Panc1 (cell line): ENCODE data around the gene CNTN1. TPM values are rescaled to one million over a fixed set of nuclear protein-coding genes. Genes with fewer than 3 reads are reported as not detected.

ENCODE experiments used
- ATAC-seq: fragments of 200-7000 bp; cut with Tn5 transposase; 2 replicates; pipeline ENCODE4 v1.9.1; 2020; ENCODE audit warnings: mild to moderate bottlenecking, moderate library complexity
- BruUV-seq: library from RNA; stranded (reverse); fragments of 400-500 nt; replicated peaks from 2 replicates; lab custom pipeline; 2021; lab: Mats Ljungman, UMichigan
- CTCF ChIA-PET: fragments of 300-600 bp; sonication (Branson Sonifier 250); formaldehyde crosslinking; loops from one replicate; lab custom pipeline; 2022; ENCODE audit warnings: antibody characterized with exemption; lab: Charles Lee
- POLR2A ChIA-PET: fragments of 300-600 bp; sonication (Branson Sonifier 250); formaldehyde crosslinking; loops from one replicate; lab custom pipeline; 2022; ENCODE audit warnings: antibody characterized with exemption; lab: Charles Lee
- DNase-seq: peaks from one replicate; pipeline ENCODE4 v3.0.0-alpha.2; 2010; ENCODE audit warnings: low read depth, low spot score
- H3K27ac ChIP-seq: 2 replicates; pipeline ENCODE4 v1.5.1; 2011; ENCODE audit warnings: mild to moderate bottlenecking, low read length, inconsistent platforms
- H3K27me3 ChIP-seq: fragments of 200-500 bp; sonication (Bioruptor generic); 2 replicates; pipeline ENCODE4 v1.6.0; 2014; ENCODE audit warnings: low read length, inconsistent platforms; ENCODE audit not compliant: control insufficient read depth, insufficient read depth
- H3K36me3 ChIP-seq: fragments of 200-500 bp; sonication (Bioruptor generic); 2 replicates; pipeline ENCODE4 v1.5.1; 2014; ENCODE audit warnings: inconsistent platforms, mild to moderate bottlenecking, low read length, moderate library complexity; ENCODE audit not compliant: control insufficient read depth, insufficient read depth
- H3K4me1 ChIP-seq: 2 replicates; pipeline ENCODE4 v1.5.1; 2011; ENCODE audit warnings: inconsistent platforms, mild to moderate bottlenecking, low read length, moderate library complexity; ENCODE audit not compliant: control insufficient read depth, insufficient read depth
- H3K4me3 ChIP-seq, 2 experiments: 2 replicates each; pipeline ENCODE4 v1.5.1; 2011 to 2012; ENCODE audit warnings: low read depth in 2 of 2, low read length in 2 of 2, mild to moderate bottlenecking in 2 of 2, inconsistent platforms in 1 of 2, moderate library complexity in 1 of 2
- H3K9me3 ChIP-seq: fragments of 200-500 bp; sonication (Bioruptor generic); 2 replicates; pipeline ENCODE4 v1.5.1; 2014; ENCODE audit warnings: low read depth, mild to moderate bottlenecking, inconsistent platforms, low read length, moderate library complexity; ENCODE audit not compliant: control insufficient read depth, insufficient read depth
- CTCF ChIP-seq: fragments of 450-650 bp; IDR thresholded peaks from 2 replicates; pipeline ENCODE4 v1.5.1; 2017; ENCODE audit warnings: mild to moderate bottlenecking
- POLR2AphosphoS5 ChIP-seq: IDR thresholded peaks from 2 replicates; pipeline ENCODE4 v1.6.1; 2012; ENCODE audit warnings: mild to moderate bottlenecking, low read depth, low read length, moderate library complexity
- REST ChIP-seq, 2 experiments: IDR thresholded peaks; 2 replicates each; pipeline ENCODE4 v1.6.1; 2011 to 2012; ENCODE audit warnings: low read depth in 2 of 2, control low read depth in 1 of 2, low read length in 1 of 2, mild to moderate bottlenecking in 1 of 2, moderate library complexity in 1 of 2; ENCODE audit not compliant: insufficient read depth in 1 of 2
- SIN3A ChIP-seq: IDR thresholded peaks from 2 replicates; pipeline ENCODE4 v1.6.1; 2012; ENCODE audit warnings: low read depth, mild to moderate bottlenecking, low read length, moderate library complexity, borderline replicate concordance; ENCODE audit not compliant: insufficient read depth
- TCF7L2 ChIP-seq: IDR thresholded peaks from 2 replicates; pipeline ENCODE4 v1.6.1; 2011; ENCODE audit warnings: mild to moderate bottlenecking, low read depth, low read length, inconsistent platforms
- in situ Hi-C: cut with HindIII; loops from 2 replicates; pipeline ENCODE4 v1.10.0; 2016; ENCODE audit warnings: low sequenced_read_pairs, low pct_unique_long_range_greater_than_20kb
- intact Hi-C: fragments of 100-400 bp; cut with micrococcal nuclease; formaldehyde crosslinking; loops from one replicate; pipeline ENCODE4 v1.10.0; 2022; ENCODE audit not compliant: unreplicated experiment
- total RNA-seq: library from RNA; stranded (reverse); gene quantifications from one replicate; pipeline ENCODE4 v1.2.1, GENCODE V29; 2021; ENCODE audit not compliant: unreplicated experiment

CNTN1 gene
- total RNA-seq, 1 experiment from 2014 or later: not detected

GRCh38 chr12:40992674-40993073 lies 300.4 kb downstream of the CNTN1 start:
- no peak for DNase-seq
- Histone ChIP-seq H3K9me3 (no peaks in the 10 kb centered on the region), H3K4me3 (no peak overlapping the region), H3K27ac (no peak overlapping the region), H3K27me3 (no peaks in the 10 kb centered on the region), H3K36me3 (no peaks in the 10 kb centered on the region), H3K4me1 (no peaks in the 10 kb centered on the region)
- TF ChIP-seq TCF7L2: no peak
- no peak for TF ChIP-seq SIN3A
- no TSS peak for BruUV-seq
- in situ Hi-C loops: no loop called here
- intact Hi-C loops: no loop called here
- ChIA-PET CTCF (no interaction called here), POLR2A (no interaction called here)
- no peak for ATAC-seq

GRCh38 chr12:40993158-40993557 lies 300.9 kb downstream of the CNTN1 start:
- DNase-seq: no peak
- ATAC-seq: no peak
- Histone ChIP-seq H3K9me3 (no peaks in the 10 kb centered on the region), H3K27ac (no peak overlapping the region), H3K36me3 (no peaks in the 10 kb centered on the region), H3K4me1 (no peaks in the 10 kb centered on the region), H3K27me3 (no peaks in the 10 kb centered on the region), H3K4me3 (no peak overlapping the region)
- no TSS peak for BruUV-seq
- no peak for TF ChIP-seq REST (IDR thresholded peaks at IDR 0.05; ENCODE audit: insufficient read depth in 1 of 2, low read depth in 2 of 2, low read length in 1 of 2)
- TF ChIP-seq TCF7L2: no peak
- TF ChIP-seq CTCF: no peak
- no peak for TF ChIP-seq SIN3A
- no peak for TF ChIP-seq POLR2AphosphoS5
- CTCF ChIA-PET: no interaction called here
- POLR2A ChIA-PET: no interaction called here
- in situ Hi-C loops (no loop called here), intact Hi-C loops (no loop called here)

GRCh38 chr12:40996091-40996490 lies 303.9 kb downstream of the CNTN1 start:
- H3K27ac ChIP-seq: no peak overlapping the region
- BruUV-seq: no TSS peak
- no peak for ATAC-seq
- no peaks in the 10 kb centered on the region for H3K9me3 ChIP-seq
- intact Hi-C loops (no loop called here), in situ Hi-C loops (no loop called here)
- CTCF ChIA-PET: no interaction called here
- no peak overlapping the region for H3K4me3 ChIP-seq
- no peaks in the 10 kb centered on the region for H3K4me1 ChIP-seq
- H3K36me3 ChIP-seq: no peaks in the 10 kb centered on the region
- POLR2A ChIA-PET: no interaction called here
- no peak for TF ChIP-seq CTCF
- no peak for TF ChIP-seq TCF7L2
- no peak for TF ChIP-seq POLR2AphosphoS5
- no peak for TF ChIP-seq REST (IDR thresholded peaks at IDR 0.05; ENCODE audit: insufficient read depth in 1 of 2, low read depth in 2 of 2, low read length in 1 of 2)
- TF ChIP-seq SIN3A: no peak
- DNase-seq: no peak
- no peaks in the 10 kb centered on the region for H3K27me3 ChIP-seq
